ENCODE data around the gene FMN1.

Gene FMN1

GRCh38 chr15:33211176-33211808 lies 16.8 kb upstream of the FMN1 start:
- Mint-ChIP-seq H3K4me3 (no peak overlapping the region), H3K4me1 (peaks cover 22% of the 10 kb centered on the region), H3K36me3 (ENCODE audit: low read depth) (no peaks in the 10 kb centered on the region), H3K9me3 (no peaks in the 10 kb centered on the region), H3K27me3 (ENCODE audit: low read depth, poor library complexity) (no peaks in the 10 kb centered on the region), H3K27ac (no peak overlapping the region)
- DNase-seq: no peak
- no peak for TF ChIP-seq CTCF (IDR thresholded peaks at IDR 0.05)

DNA sequence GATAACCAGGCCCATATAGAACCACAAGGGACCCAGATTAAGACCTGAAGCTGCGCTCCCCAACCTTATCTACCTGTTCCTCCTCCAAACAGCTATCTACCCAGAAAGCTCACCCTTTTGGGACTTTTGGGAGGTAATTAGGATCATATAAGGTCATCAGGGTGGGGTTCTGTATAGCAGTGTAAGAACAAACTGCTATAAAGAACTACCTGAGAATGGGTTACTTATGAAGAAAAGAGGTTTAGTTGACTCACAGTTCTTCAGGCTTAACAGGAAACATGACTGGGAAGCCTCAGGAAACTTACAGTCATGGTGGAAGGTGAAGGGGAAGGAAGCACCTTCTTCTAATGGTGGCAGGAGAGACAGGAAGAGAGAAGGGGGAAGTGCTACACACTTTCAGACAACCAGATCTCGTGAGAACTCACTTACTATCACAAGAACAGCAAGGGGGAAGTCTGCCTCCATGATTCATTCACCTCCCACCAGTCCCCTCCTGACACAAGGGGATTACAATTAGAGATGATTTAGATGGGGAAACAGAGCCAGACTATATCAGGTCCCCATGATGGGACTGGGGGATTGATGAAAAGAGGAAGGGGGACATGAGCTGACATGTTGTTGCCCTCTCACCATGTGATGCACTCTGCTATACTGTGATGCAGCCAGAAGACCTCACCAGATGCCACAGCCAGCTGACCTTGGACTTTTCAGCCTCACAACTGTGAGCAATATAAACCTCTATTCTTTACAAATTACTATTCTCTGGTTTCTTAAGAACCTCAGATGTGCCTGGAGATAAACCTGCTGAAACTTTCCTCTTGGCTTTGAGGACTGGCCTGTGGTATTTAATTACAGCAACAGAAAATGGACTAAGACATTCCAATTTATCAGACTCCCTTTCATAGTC lies 15.3 kb upstream of the FMN1 start:
- H3K9me3 Mint-ChIP-seq: no peaks in the 10 kb centered on the region
- no peak for TF ChIP-seq CTCF (IDR thresholded peaks at IDR 0.05)
- no peak overlapping the region for H3K27ac Mint-ChIP-seq
- H3K27me3 Mint-ChIP-seq (ENCODE audit: low read depth, poor library complexity): no peaks in the 10 kb centered on the region
- no peak for DNase-seq
- H3K36me3 Mint-ChIP-seq (ENCODE audit: low read depth): no peaks in the 10 kb centered on the region
- peaks cover 23% of the 10 kb centered on the region for H3K4me1 Mint-ChIP-seq
- no peak overlapping the region for H3K4me3 Mint-ChIP-seq

DNA sequence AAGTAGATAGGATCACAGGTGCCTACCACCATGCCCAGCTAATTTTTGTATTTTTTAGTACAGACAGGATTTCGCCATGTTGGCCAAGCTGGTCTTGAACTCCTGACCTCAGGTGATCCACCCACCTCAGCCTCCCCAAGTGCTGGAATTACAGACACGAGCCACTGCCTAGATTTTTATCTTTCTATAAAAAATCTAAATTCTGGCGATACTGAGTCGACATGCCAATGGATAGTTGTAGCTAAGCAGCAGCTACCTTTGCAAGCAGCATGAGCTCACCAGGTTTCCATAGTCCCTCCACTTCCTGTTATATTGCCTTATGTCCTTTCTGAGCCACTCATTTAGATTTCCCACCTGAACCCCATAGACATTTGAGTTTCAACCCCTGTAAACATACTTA lies 13.1 kb upstream of the FMN1 start:
- Mint-ChIP-seq H3K27me3 (ENCODE audit: low read depth, poor library complexity) (no peaks in the 10 kb centered on the region), H3K27ac (no peak overlapping the region), H3K36me3 (ENCODE audit: low read depth) (no peaks in the 10 kb centered on the region)

DNA sequence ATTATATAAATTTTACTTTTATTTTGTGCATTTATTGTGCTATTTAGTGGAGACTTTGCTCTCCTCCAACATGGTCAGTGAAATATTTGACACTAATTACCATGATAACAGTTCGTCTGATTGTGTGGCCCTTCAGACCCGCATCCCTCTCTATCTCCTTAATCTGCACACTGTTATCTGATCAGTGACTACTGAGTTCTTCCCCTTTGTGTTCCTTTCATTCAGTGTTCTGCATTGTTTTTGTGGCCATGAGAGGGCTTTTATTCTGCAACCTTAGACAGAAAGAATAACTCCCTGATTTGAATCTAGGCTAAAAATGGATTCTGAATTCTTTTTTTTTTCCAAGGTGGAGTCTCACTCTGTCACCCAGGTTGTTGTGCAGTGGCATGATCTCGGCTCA lies 11.9 kb upstream of the FMN1 start:
- no peak for DNase-seq
- TF ChIP-seq CTCF (IDR thresholded peaks at IDR 0.05): no peak
- no peak overlapping the region for H3K27ac Mint-ChIP-seq
- no peaks in the 10 kb centered on the region for H3K9me3 Mint-ChIP-seq
- no peak overlapping the region for H3K4me3 Mint-ChIP-seq
- H3K36me3 Mint-ChIP-seq (ENCODE audit: low read depth): no peaks in the 10 kb centered on the region
- H3K27me3 Mint-ChIP-seq (ENCODE audit: low read depth, poor library complexity): peaks cover 5% of the 10 kb centered on the region
- peaks cover 36% of the 10 kb centered on the region for H3K4me1 Mint-ChIP-seq

More for the DNA sequence above, 13.1 kb upstream of the FMN1 start:
- Mint-ChIP-seq H3K9me3 (no peaks in the 10 kb centered on the region), H3K4me3 (no peak overlapping the region), H3K4me1 (peaks cover 27% of the 10 kb centered on the region)
- DNase-seq: no peak
- no peak for TF ChIP-seq CTCF (IDR thresholded peaks at IDR 0.05)

GRCh38 chr15:33204926-33205325 lies 10.4 kb upstream of the FMN1 start:
- H3K27me3 Mint-ChIP-seq (ENCODE audit: low read depth, poor library complexity): peaks cover 5% of the 10 kb centered on the region
- peaks cover 39% of the 10 kb centered on the region for H3K4me1 Mint-ChIP-seq
- H3K27ac Mint-ChIP-seq: no peak overlapping the region
- no peaks in the 10 kb centered on the region for H3K36me3 Mint-ChIP-seq (ENCODE audit: low read depth)
- no peaks in the 10 kb centered on the region for H3K9me3 Mint-ChIP-seq
- H3K4me3 Mint-ChIP-seq: no peak overlapping the region
- TF ChIP-seq CTCF (IDR thresholded peaks at IDR 0.05): no peak
- DNase-seq: no peak

All from nephron progenitor cell (in vitro differentiated cells).